HUES64 (cell line): ENCODE measurements around the gene RNF213.
A peak's percentile ranks its signal among the peaks of the same experiment; 100 is the strongest.

Experiments used
- H3K27ac ChIP-seq: 2 replicates; pipeline ENCODE4 v1.7.0; 2013; ENCODE audit warnings: low read depth, low read length, inconsistent platforms
- H3K27me3 ChIP-seq: 2 replicates; pipeline ENCODE4 v1.6.1; 2013; ENCODE audit warnings: mild to moderate bottlenecking, low read length; ENCODE audit not compliant: insufficient read depth
- H3K36me3 ChIP-seq: 2 replicates; pipeline ENCODE4 v1.6.1; 2013; ENCODE audit warnings: mild to moderate bottlenecking, low read length; ENCODE audit not compliant: insufficient read depth
- H3K4me1 ChIP-seq: 2 replicates; pipeline ENCODE4 v1.6.1; 2013; ENCODE audit warnings: mild to moderate bottlenecking, low read length, moderate library complexity; ENCODE audit not compliant: insufficient read depth
- H3K4me3 ChIP-seq: 2 replicates; pipeline ENCODE4 v1.5.1; 2013; ENCODE audit warnings: mild to moderate bottlenecking, low read length, moderate library complexity
- H3K9ac ChIP-seq: 2 replicates; pipeline ENCODE4 v1.6.1; 2013; ENCODE audit warnings: mild to moderate bottlenecking, low read depth, low read length
- H3K9me3 ChIP-seq: 2 replicates; pipeline ENCODE4 v1.6.1; 2013; ENCODE audit warnings: low read depth, low read length; ENCODE audit not compliant: insufficient read depth
- WGBS: fragments of 150-250, 120-280 bp; methylation state at CpG from one replicate; pipeline ENCODE4 v1.1.7; 2013; ENCODE audit warnings: missing lambda C conversion rate; 5-methylcytosine and 5-hydroxymethylcytosine counted together

RNF213 gene

GRCh38 chr17:80262775-80263244 lies 2.2 kb downstream of the RNF213 start:
- Histone ChIP-seq H3K27ac (peak overlapping the region; percentile 100; the same call in 1 of the 2 replicates), H3K9ac (0 out of 2 replicates have a peak overlapping the region, but pooled peaks have one; percentile 7), H3K27me3 (no peaks in the 10 kb centered on the region), H3K36me3 (peaks cover 12% of the 10 kb centered on the region), H3K4me3 (no peak overlapping the region), H3K9me3 (no peaks in the 10 kb centered on the region), H3K4me1 (peaks cover 23% of the 10 kb centered on the region; the same call in 1 of the 2 replicates)
- 90% methylated on average over 8 of the region's 8 CpGs for WGBS

GRCh38 chr17:80263253-80264204 lies 2.9 kb downstream of the RNF213 start:
- peaks cover 15% of the 10 kb centered on the region for H3K36me3 ChIP-seq
- peaks cover 18% of the 10 kb centered on the region; the same call in 1 of the 2 replicates for H3K4me1 ChIP-seq
- H3K27me3 ChIP-seq = no peaks in the 10 kb centered on the region
- WGBS = 88% methylated on average over 19 of the region's 19 CpGs
- H3K9ac ChIP-seq = peak overlapping the region; percentile 19; the same call in 1 of the 2 replicates
- H3K4me3 ChIP-seq = no peak overlapping the region
- H3K27ac ChIP-seq = no peak overlapping the region
- no peaks in the 10 kb centered on the region for H3K9me3 ChIP-seq

GRCh38 chr17:80264205-80265075 lies 3.8 kb downstream of the RNF213 start:
- Histone ChIP-seq H3K27me3 (no peaks in the 10 kb centered on the region), H3K36me3 (peaks cover 22% of the 10 kb centered on the region), H3K27ac (no peak overlapping the region), H3K4me3 (no peak overlapping the region), H3K9ac (no peak overlapping the region), H3K9me3 (no peaks in the 10 kb centered on the region), H3K4me1 (peaks cover 17% of the 10 kb centered on the region)
- 92% methylated on average over 19 of the region's 19 CpGs for WGBS

- 97% methylated on average over 17 of the region's 17 CpGs for WGBS
- Histone ChIP-seq H3K9ac (no peak overlapping the region), H3K4me3 (no peak overlapping the region), H3K4me1 (peaks cover 25% of the 10 kb centered on the region), H3K27ac (no peak overlapping the region), H3K36me3 (peaks cover 25% of the 10 kb centered on the region), H3K9me3 (no peaks in the 10 kb centered on the region), H3K27me3 (no peaks in the 10 kb centered on the region)
These were observed 4.8 kb downstream of the RNF213 start for GRCh38 chr17:80265205-80266068.

- 100% methylated on average over 3 of the region's 6 CpGs for WGBS
- H3K36me3 ChIP-seq = peaks cover 25% of the 10 kb centered on the region
- no peak overlapping the region for H3K9ac ChIP-seq
- H3K9me3 ChIP-seq = no peaks in the 10 kb centered on the region
- no peaks in the 10 kb centered on the region for H3K27me3 ChIP-seq
- no peak overlapping the region for H3K4me3 ChIP-seq
- H3K4me1 ChIP-seq = peaks cover 27% of the 10 kb centered on the region
- H3K27ac ChIP-seq = no peak overlapping the region
These were observed 6.7 kb downstream of the RNF213 start for GRCh38 chr17:80267391-80267790.

- H3K4me3 ChIP-seq = no peak overlapping the region
- no peaks in the 10 kb centered on the region for H3K27me3 ChIP-seq
- peaks cover 18% of the 10 kb centered on the region for H3K4me1 ChIP-seq
- H3K27ac ChIP-seq = no peak overlapping the region
- peaks cover 25% of the 10 kb centered on the region for H3K36me3 ChIP-seq
- H3K9ac ChIP-seq = no peak overlapping the region
- 65% methylated on average over 3 of the region's 4 CpGs for WGBS
- no peaks in the 10 kb centered on the region for H3K9me3 ChIP-seq
These were observed 7.8 kb downstream of the RNF213 start for GRCh38 chr17:80268427-80268826.

GRCh38 chr17:80269405-80269807 lies 8.8 kb downstream of the RNF213 start:
- no peak overlapping the region for H3K27ac ChIP-seq
- H3K9me3 ChIP-seq = no peaks in the 10 kb centered on the region
- 90% methylated on average over 2 of the region's 2 CpGs for WGBS
- no peak overlapping the region for H3K4me3 ChIP-seq
- H3K4me1 ChIP-seq = peaks cover 17% of the 10 kb centered on the region
- no peaks in the 10 kb centered on the region for H3K27me3 ChIP-seq
- no peak overlapping the region for H3K9ac ChIP-seq
- H3K36me3 ChIP-seq = peaks cover 25% of the 10 kb centered on the region

- no peaks in the 10 kb centered on the region for H3K9me3 ChIP-seq
- H3K27me3 ChIP-seq = no peaks in the 10 kb centered on the region
- no peak overlapping the region for H3K4me3 ChIP-seq
- H3K36me3 ChIP-seq = peaks cover 25% of the 10 kb centered on the region
- peaks cover 17% of the 10 kb centered on the region for H3K4me1 ChIP-seq
- 40% methylated on average over 10 of the region's 10 CpGs for WGBS
- peak overlapping the region; percentile 80 for H3K27ac ChIP-seq
- no peak overlapping the region for H3K9ac ChIP-seq
These were observed 9.5 kb downstream of the RNF213 start for GRCh38 chr17:80270104-80270503.

- Histone ChIP-seq H3K4me3 (no peak overlapping the region), H3K9me3 (no peaks in the 10 kb centered on the region), H3K4me1 (peaks cover 17% of the 10 kb centered on the region), H3K36me3 (peaks cover 19% of the 10 kb centered on the region), H3K27me3 (no peaks in the 10 kb centered on the region), H3K9ac (no peak overlapping the region), H3K27ac (peak overlapping the region; percentile 80)
- WGBS = 41% methylated on average over 4 of the region's 4 CpGs
These were observed 10.2 kb downstream of the RNF213 start for GRCh38 chr17:80270836-80271235.

- WGBS = 94% methylated on average over 10 of the region's 10 CpGs
- H3K9ac ChIP-seq = no peak overlapping the region
- H3K27ac ChIP-seq = no peak overlapping the region
- no peaks in the 10 kb centered on the region for H3K27me3 ChIP-seq
- H3K36me3 ChIP-seq = peaks cover 14% of the 10 kb centered on the region
- no peaks in the 10 kb centered on the region for H3K9me3 ChIP-seq
- H3K4me1 ChIP-seq = peaks cover 17% of the 10 kb centered on the region
- H3K4me3 ChIP-seq = no peak overlapping the region
These were observed 11.7 kb downstream of the RNF213 start for GRCh38 chr17:80272366-80272765.
